CD4-positive, alpha-beta T cell treated with Interleukin-12 subunit alpha and Interleukin-12 subunit beta, for 1 hour (primary cell): ENCODE results near the gene CTSA.
A peak's percentile ranks its signal among the peaks of the same experiment; 100 is the strongest.
"Not testable (repeated sequence)": the region's sequence is repeated elsewhere in the genome, so short reads cannot be mapped to it uniquely, and the experiment has no call there.

Experiments
- DNase-seq: peaks from one replicate; pipeline ENCODE4 v3.0.0-alpha.2; 2020

Gene CTSA

GRCh38 chr20:45867136-45867818, 23.9 kb upstream of the CTSA start:
- DNase-seq: no peak

GRCh38 chr20:45867819-45868176, 23.3 kb upstream of the CTSA start:
- DNase-seq: no peak

GRCh38 chr20:45872626-45873025, 18.5 kb upstream of the CTSA start:
- DNase-seq: no peak

- no peak for DNase-seq
These were observed 17.6 kb upstream of the CTSA start for GRCh38 chr20:45873409-45874103.

GRCh38 chr20:45874104-45874481, 17.0 kb upstream of the CTSA start:
- DNase-seq: not testable (repeated sequence)

GRCh38 chr20:45874576-45874975, 16.6 kb upstream of the CTSA start:
- no peak for DNase-seq

GRCh38 chr20:45878076-45878761, 12.9 kb upstream of the CTSA start:
- DNase-seq: no peak

- peak; percentile 99 for DNase-seq
These were observed 9.9 kb upstream of the CTSA start, which contains the start of gene ZSWIM1 for GRCh38 chr20:45880988-45881788. ZSWIM1 (plus strand) TSS chr20:45881227; CDS start chr20:45882593, 1,366 bp downstream.

GRCh38 chr20:45882469-45883099, 8.6 kb upstream of the CTSA start:
- DNase-seq: no peak

- DNase-seq: no peak
These were observed 8.1 kb upstream of the CTSA start for GRCh38 chr20:45883100-45883469.

GRCh38 chr20:45886590-45887345, 4.4 kb upstream of the CTSA start:
- DNase-seq: no peak

GRCh38 chr20:45887346-45887715, 3.8 kb upstream of the CTSA start, which contains the start of gene SPATA25:
SPATA25 (minus strand) TSS chr20:45887622; CDS start chr20:45887590, 32 bp downstream.
- DNase-seq: no peak

- no peak for DNase-seq
These were observed 2.5 kb upstream of the CTSA start for GRCh38 chr20:45888681-45889080.

GRCh38 chr20:45890077-45890984, 804 bp upstream of the CTSA start:
- DNase-seq: peak; percentile 52

- DNase-seq: no peak
These were observed 1.1 kb downstream of the CTSA start for GRCh38 chr20:45892049-45892825.

GRCh38 chr20:45892828-45893500, 1.8 kb downstream of the CTSA start:
- DNase-seq: peak; percentile 28

GRCh38 chr20:45893831-45894230, 2.7 kb downstream of the CTSA start:
- DNase-seq: no peak

- DNase-seq: no peak
These were observed 3.7 kb downstream of the CTSA start for GRCh38 chr20:45894797-45895196.

GRCh38 chr20:45896641-45897161, 5.6 kb downstream of the CTSA start:
- no peak for DNase-seq
